GM18505 (cell line): ENCODE results near the gene SPTLC1.
"Not testable (repeated sequence)": the region's sequence is repeated elsewhere in the genome, so short reads cannot be mapped to it uniquely, and the experiment has no call there.

Experiments used
- ATAC-seq: cut with Tn5 transposase; IDR thresholded peaks from one replicate; pipeline ENCODE4 v1.9.1; 2021; ENCODE audit not compliant: unreplicated experiment
- POLR2A ChIP-seq: IDR thresholded peaks from 4 replicates; pipeline ENCODE4 v1.6.1; 2011; ENCODE audit warnings: borderline replicate concordance; ENCODE audit not compliant: insufficient read depth, insufficient read length; ENCODE audit errors: extremely low read depth

Gene SPTLC1, protein sequence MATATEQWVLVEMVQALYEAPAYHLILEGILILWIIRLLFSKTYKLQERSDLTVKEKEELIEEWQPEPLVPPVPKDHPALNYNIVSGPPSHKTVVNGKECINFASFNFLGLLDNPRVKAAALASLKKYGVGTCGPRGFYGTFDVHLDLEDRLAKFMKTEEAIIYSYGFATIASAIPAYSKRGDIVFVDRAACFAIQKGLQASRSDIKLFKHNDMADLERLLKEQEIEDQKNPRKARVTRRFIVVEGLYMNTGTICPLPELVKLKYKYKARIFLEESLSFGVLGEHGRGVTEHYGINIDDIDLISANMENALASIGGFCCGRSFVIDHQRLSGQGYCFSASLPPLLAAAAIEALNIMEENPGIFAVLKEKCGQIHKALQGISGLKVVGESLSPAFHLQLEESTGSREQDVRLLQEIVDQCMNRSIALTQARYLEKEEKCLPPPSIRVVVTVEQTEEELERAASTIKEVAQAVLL

GRCh38 chr9:92115071-92115858 is at the start of gene SPTLC1:
Gene SPTLC1, minus strand, starts transcription at chr9:92115413. Its CDS starts 43 bp downstream, at chr9:92115370.
- TF ChIP-seq POLR2A = peak; percentile 91
- peak; percentile 88 for ATAC-seq

DNA sequence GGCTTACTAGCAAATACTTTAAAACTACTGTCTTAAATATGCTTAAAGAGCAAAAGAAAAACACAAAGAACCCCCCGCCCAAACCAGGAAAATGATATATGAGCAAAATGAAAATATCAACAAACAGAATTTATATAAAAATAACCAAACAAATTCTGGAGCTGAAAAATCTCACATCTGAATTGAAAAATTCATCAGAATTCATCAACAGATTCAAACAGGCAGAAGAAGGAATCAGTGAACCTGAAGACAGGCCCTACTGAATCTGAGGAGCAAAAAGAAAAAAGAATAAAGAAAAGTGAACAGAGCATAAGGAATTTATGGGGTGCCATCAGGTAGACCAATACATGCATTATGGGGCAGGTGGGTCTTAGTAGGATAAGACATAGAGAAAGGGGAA is 49.8 kb upstream of the SPTLC1 start:
- no peak for TF ChIP-seq POLR2A
- no peak for ATAC-seq

DNA sequence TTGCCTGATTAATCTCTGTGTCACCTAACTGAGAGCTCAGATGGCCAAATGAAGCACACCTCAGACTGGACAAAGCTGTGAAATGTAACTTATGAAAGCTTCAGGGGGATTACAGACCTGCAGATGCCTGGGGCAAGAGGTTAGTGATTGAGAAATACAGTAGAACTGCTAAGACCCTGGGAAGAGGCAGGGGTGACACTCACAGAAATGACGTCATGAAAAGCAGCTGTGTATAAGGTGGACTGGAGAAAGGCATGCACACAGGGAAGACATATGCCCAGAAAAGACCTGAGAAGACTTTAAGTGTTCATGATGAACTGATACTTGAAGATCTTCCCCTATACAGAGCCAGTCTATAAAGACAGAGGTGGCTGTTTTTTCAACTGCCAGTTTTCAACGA is 49.3 kb upstream of the SPTLC1 start:
- TF ChIP-seq POLR2A = no peak
- no peak for ATAC-seq

DNA sequence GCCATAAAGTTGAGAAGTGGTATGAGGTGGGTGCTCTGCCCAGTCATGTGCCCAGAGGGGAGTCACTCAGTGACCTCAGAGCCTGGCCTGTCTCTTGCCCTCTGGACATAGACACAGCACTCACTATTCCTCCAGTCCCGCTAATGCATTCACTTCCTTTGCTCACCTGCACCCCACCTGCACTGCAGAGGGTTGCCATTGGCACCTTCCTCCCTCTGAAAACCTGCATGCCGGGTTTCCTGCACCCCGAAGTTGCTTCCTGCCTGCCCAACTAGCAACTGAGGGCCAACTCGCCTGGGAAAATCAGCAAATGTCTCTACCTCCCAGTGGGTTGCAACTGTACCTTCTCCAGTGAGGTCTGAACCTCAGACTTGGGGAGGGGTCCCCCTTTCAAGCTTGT is 48.1 kb upstream of the SPTLC1 start:
- no peak for TF ChIP-seq POLR2A
- no peak for ATAC-seq

DNA sequence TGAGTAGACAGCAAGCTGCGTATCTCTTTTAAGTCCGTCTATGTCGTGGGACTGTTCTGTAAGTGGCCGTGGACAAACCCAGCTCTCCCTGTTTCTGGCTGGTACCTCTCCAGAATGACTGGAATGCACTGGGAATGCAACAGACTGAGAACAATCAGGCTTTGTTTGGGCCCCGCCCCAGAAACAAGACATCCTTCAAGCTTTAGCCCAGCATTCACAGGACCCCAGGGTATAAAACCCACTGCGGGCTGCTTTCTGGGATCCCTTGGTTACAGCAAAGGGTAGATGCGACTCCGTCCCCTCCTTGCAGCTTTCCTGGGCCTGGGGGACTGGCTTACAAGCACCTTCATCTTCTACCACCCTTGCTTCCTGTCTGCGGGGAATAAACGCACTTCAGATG is 45.6 kb upstream of the SPTLC1 start:
- no peak for TF ChIP-seq POLR2A
- no peak for ATAC-seq

GRCh38 chr9:92159058-92159457 is 43.8 kb upstream of the SPTLC1 start:
- TF ChIP-seq POLR2A = no peak
- no peak for ATAC-seq

DNA sequence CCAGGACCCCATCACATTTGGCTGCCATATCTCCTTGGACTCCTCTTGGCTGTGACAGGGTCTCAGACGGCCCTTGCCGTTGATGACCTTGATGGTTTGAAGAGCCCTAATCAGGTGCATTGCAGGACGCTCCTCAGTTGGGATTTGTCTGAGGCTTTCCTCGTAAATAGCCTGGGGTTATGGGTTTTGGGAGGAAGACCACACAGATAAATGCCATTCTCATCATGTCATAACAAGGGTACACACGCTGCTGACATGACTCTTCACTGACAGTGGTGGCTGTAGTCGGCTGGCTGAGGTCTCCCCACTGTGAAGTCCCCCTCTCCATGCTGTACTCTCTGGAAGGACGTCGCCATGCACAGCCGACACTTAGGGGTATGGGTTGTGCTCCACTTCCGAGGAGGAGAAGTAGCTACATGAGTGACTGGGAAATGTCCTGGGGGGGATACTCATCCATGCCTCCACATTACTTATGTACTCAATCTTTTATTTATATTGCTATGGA is 42.9 kb upstream of the SPTLC1 start:
- no peak for ATAC-seq
- TF ChIP-seq POLR2A = no peak

- not testable (repeated sequence) for ATAC-seq
Observed at GRCh38 chr9:92155736-92156135, 40.5 kb upstream of the SPTLC1 start.

GRCh38 chr9:92155221-92155620 is 40.0 kb upstream of the SPTLC1 start:
- ATAC-seq = no peak
- TF ChIP-seq POLR2A = no peak

GRCh38 chr9:92153466-92154415 is 38.5 kb upstream of the SPTLC1 start:
- not testable (repeated sequence) for ATAC-seq

GRCh38 chr9:92151691-92152393 is 36.6 kb upstream of the SPTLC1 start:
- TF ChIP-seq POLR2A = no peak
- no peak for ATAC-seq

- ATAC-seq = not testable (repeated sequence)
Observed at GRCh38 chr9:92150501-92151470, 35.6 kb upstream of the SPTLC1 start.
